ENCODE data around the gene GALNT14. TPM values are rescaled to one million over a fixed set of nuclear protein-coding genes. Genes with fewer than 3 reads are reported as not detected.

GALNT14 gene
- total and polyA plus RNA-seq, 2 of the 8 experiments (the other 6 are each of a cell fraction or from before 2014, with no cell fraction given), result 13.0 to 13.7 TPM

DNA sequence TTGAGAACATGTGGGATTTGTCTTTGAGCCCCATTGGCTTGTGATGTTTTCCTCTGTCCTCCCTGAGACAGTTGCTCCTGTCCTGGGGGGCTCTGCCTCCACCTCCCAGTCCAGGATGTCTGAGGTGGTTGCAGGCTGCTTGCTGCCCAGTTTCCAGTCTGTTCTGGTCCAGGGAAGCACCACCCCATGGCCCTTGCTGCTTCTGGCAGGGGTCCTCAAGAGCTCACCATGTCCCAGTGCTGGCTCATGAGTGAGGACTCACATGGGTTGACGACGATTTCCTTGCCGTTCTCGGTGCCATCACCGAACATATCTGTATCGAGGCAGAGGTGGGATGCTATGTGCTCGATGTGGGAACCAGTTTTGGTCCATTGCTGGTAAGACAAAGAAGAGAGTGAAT lies 227.6 kb downstream of the GALNT14 start:
- Histone ChIP-seq H3K36me3 (ENCODE audit: control insufficient read depth in 2 of 4, insufficient read depth in 4 of 4, low read length in 3 of 4) (peaks cover 0 to 4% (median 2%) of the 10 kb centered on the region in 4 experiments; a peak in 1 of 8 replicates), H3K79me2 (ENCODE audit: control insufficient read depth in 1 of 2, insufficient read depth in 2 of 2, low read length in 2 of 2) (no peaks in the 10 kb centered on the region), H3K9ac (replicated peaks in 1 of 4; ENCODE audit: extremely low read depth in 1 of 4, low read depth in 3 of 4, low read length in 3 of 4) (no peak overlapping the region), H3K27me3 (replicated peaks in 1 of 4; ENCODE audit: control insufficient read depth in 3 of 4, extremely low read depth in 1 of 4, insufficient read depth in 3 of 4, low read length in 3 of 4) (no peaks in the 10 kb centered on the region), H3K4ac (replicated peaks; ENCODE audit: insufficient read length, low read depth, low read length) (no peak overlapping the region), H2BK20ac (ENCODE audit: low read length) (no peak overlapping the region), H3K23me2 (ENCODE audit: low read depth, low read length) (no peaks in the 10 kb centered on the region), H4K91ac (replicated peaks; ENCODE audit: insufficient read length, low read length) (no peak overlapping the region), H2BK12ac (ENCODE audit: low read depth, low read length) (no peak overlapping the region), H3K27ac (ENCODE audit: low read depth, low read length) (no peak overlapping the region), H4K5ac (ENCODE audit: insufficient read length, low read depth, low read length) (no peak overlapping the region), H3K56ac (replicated peaks; ENCODE audit: insufficient read length, low read depth, low read length) (no peak overlapping the region), H3K79me1 (ENCODE audit: low read depth, low read length) (no peaks in the 10 kb centered on the region), H3K4me3 (ENCODE audit: extremely low read depth in 1 of 4, insufficient read depth in 2 of 4, low read depth in 3 of 4, low read length in 4 of 4) (no peak overlapping the region), H3K9me3 (ENCODE audit: insufficient read depth in 2 of 2, low read depth in 1 of 2, low read length in 1 of 2) (no peaks in the 10 kb centered on the region), H4K8ac (ENCODE audit: extremely low read depth, insufficient read depth, low read length) (no peak overlapping the region), H2AK5ac (ENCODE audit: low read depth, low read length) (no peak overlapping the region), H3K18ac (ENCODE audit: extremely low read depth, low read length) (no peak overlapping the region), H4K20me1 (replicated peaks in 1 of 2; ENCODE audit: control insufficient read depth in 1 of 2, insufficient read depth in 2 of 2, low read length in 2 of 2) (no peaks in the 10 kb centered on the region), H3K23ac (ENCODE audit: insufficient read length) (no peak overlapping the region), H2AFZ (ENCODE audit: low read length) (no peak overlapping the region), H2BK15ac (ENCODE audit: low read length) (no peak overlapping the region), H3K4me2 (ENCODE audit: insufficient read depth in 1 of 2, low read depth in 2 of 2, low read length in 2 of 2) (no peak overlapping the region), H2BK5ac (ENCODE audit: low read depth, low read length) (no peak overlapping the region), H3K14ac (ENCODE audit: insufficient read length) (no peak overlapping the region), H2BK120ac (replicated peaks; ENCODE audit: low read depth, low read length) (no peak overlapping the region), H3K4me1 (replicated peaks in 1 of 4; ENCODE audit: control insufficient read depth in 3 of 4, insufficient read depth in 4 of 4, low read length in 3 of 4) (0 out of 7 replicates have a peak, but pooled peaks cover 0 to 2% (median 0%) of the 10 kb centered on the region in 4 experiments)
- DNase-seq (ENCODE audit: low read depth in 1 of 2, low spot score in 2 of 2), result no peak
- ChIA-PET CTCF (ENCODE audit: partially characterized antibody) (no interaction called here), POLR2A (ENCODE audit: partially characterized antibody) (interaction anchor here (0.6 kb wide), 1 partner anchor 21 kb away, joined by 3 read pairs; no protein-coding TSS in a partner anchor)
- no peak for TF ChIP-seq TAF7 (optimal IDR thresholded peaks at IDR 0.05; ENCODE audit: borderline replicate concordance, low read depth, low read length)
- no peak for TF ChIP-seq CBX5 (IDR thresholded peaks at IDR 0.05; ENCODE audit: low read depth, low read length)
- TF ChIP-seq HDAC6 (IDR thresholded peaks at IDR 0.05; ENCODE audit: low read depth, low read length), result no peak
- TF ChIP-seq RXRA (IDR thresholded peaks at IDR 0.05; ENCODE audit: insufficient read depth, low read depth, low read length), result no peak
- no peak for TF ChIP-seq FOSL1 (IDR thresholded peaks at IDR 0.05; ENCODE audit: insufficient read depth, low read depth, low read length)
- no peak for TF ChIP-seq CTBP2 (IDR thresholded peaks at IDR 0.05; ENCODE audit: borderline replicate concordance, insufficient read depth, insufficient read length, low read length)
- TF ChIP-seq POU5F1 (IDR thresholded peaks at IDR 0.05; ENCODE audit: low read depth, low read length), result no peak
- TF ChIP-seq TAF1 (IDR thresholded peaks at IDR 0.05; ENCODE audit: low read depth, low read length), result no peak
- TF ChIP-seq, protein P1, sequence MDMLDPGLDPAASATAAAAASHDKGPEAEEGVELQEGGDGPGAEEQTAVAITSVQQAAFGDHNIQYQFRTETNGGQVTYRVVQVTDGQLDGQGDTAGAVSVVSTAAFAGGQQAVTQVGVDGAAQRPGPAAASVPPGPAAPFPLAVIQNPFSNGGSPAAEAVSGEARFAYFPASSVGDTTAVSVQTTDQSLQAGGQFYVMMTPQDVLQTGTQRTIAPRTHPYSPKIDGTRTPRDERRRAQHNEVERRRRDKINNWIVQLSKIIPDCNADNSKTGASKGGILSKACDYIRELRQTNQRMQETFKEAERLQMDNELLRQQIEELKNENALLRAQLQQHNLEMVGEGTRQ (IDR thresholded peaks at IDR 0.05; ENCODE audit: low read length), result no peak
- no peak for TF ChIP-seq CHD2 (IDR thresholded peaks at IDR 0.05; ENCODE audit: low read length)
- no peak for TF ChIP-seq CREB1 (IDR thresholded peaks at IDR 0.05)
- TF ChIP-seq BACH1 (IDR thresholded peaks at IDR 0.05; ENCODE audit: low read length), result no peak
- no peak for TF ChIP-seq SP1 (IDR thresholded peaks at IDR 0.05; ENCODE audit: low read depth, low read length)
- no peak for TF ChIP-seq HDAC2 (IDR thresholded peaks at IDR 0.05; ENCODE audit: borderline replicate concordance in 1 of 2, low read depth in 2 of 2, low read length in 2 of 2)
- no peak for FAIRE-seq
- WGBS, 2 experiments (ENCODE audit: extremely low coverage in 1 of 2, insufficient coverage in 1 of 2, insufficient read length in 1 of 2, insufficient replicate concordance in 2 of 2, low coverage in 1 of 2, low lambda C conversion rate in 2 of 2, missing lambda C conversion rate in 1 of 2), result 93% methylated on average over 7 of the region's 7 CpGs; no CpG with 5 or more reads in 1 of the 2 experiments

All from H1 (cell line).